ENCODE measurements around the gene EPYC.

DNA sequence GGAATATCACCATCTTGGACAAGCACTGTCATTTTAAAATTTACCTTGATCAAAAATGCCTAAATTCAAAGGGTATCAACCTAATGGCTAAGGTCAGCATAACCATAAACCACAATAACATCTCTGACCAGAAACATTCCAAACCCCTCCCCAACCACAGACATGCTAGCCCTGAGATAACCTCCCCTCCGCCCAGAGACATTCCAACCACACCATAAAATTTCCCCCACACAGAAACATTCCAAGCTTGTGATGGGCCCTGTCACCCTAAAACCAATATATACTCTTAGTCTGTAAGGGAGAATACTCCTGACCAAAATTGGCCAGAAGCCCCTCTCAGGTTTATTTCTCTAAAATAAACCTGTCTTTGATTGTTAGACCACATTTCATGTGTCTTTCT is 17.7 kb downstream of the EPYC start:
- no peak for TF ChIP-seq POLR2AphosphoS5 (IDR thresholded peaks at IDR 0.05; ENCODE audit: borderline replicate concordance, low read depth, low read length)
- TF ChIP-seq EZH2 (IDR thresholded peaks at IDR 0.05): no peak
- no peak for TF ChIP-seq FOXP2 (optimal IDR thresholded peaks at IDR 0.05; ENCODE audit: control extremely low read depth, extremely low read length, insufficient read depth)

Measured in SK-N-MC (cell line).